Vagina (tissue), 2 donors: ENCODE data around the gene FAM124B.

Experiments
- CTCF ChIP-seq, 3 experiments: fragments of 450-650 bp in 2 of 3; fragments of 200-600 bp in 1 of 3; sonication (generic) in 1 of 3; IDR thresholded peaks; one replicate each; pipeline ENCODE4 v1.5.1; 2017 to 2019; ENCODE audit warnings: antibody characterized with exemption in 3 of 3, mild to moderate bottlenecking in 2 of 3, moderate library complexity in 2 of 3
- POLR2AphosphoS5 ChIP-seq, 2 donors: sonication (generic); formaldehyde crosslinking; IDR thresholded peaks; one replicate each; pipeline ENCODE4 v1.9.0; 2017; ENCODE audit warnings: antibody characterized with exemption in 2 of 2, mild to moderate bottlenecking in 2 of 2, low read depth in 1 of 2; ENCODE audit not compliant: insufficient read depth in 1 of 2

GRCh38 chr2:224333726-224334482, 68.0 kb downstream of the FAM124B start:
- TF ChIP-seq CTCF (IDR thresholded peaks at IDR 0.05): no peak
- no peak for TF ChIP-seq POLR2AphosphoS5 (IDR thresholded peaks at IDR 0.05; ENCODE audit: insufficient read depth in 1 of 2, low read depth in 1 of 2)
